Mesenchymal stem cell (in vitro differentiated cells and primary cell): ENCODE data around the gene OR2A7.
"Not testable (repeated sequence)": the region's sequence is repeated elsewhere in the genome, so short reads cannot be mapped to it uniquely, and the experiment has no call there.

Experiments used
- DNase-seq: peaks from one replicate; pipeline ENCODE4 v3.0.0-alpha.2; 2013
- H2AFZ ChIP-seq: one replicate; pipeline ENCODE4 v1.6.1; 2013; ENCODE audit warnings: low read depth, mild to moderate bottlenecking, control low read depth, inconsistent platforms, low read length, moderate library complexity
- H2AK5ac ChIP-seq: 2 replicates; pipeline ENCODE4 v1.6.1; 2013; ENCODE audit warnings: low read length, moderate library complexity, mild to moderate bottlenecking, inconsistent platforms; ENCODE audit not compliant: severe bottlenecking
- H2BK120ac ChIP-seq: one replicate; pipeline ENCODE4 v1.6.1; 2013; ENCODE audit warnings: low read depth, mild to moderate bottlenecking, inconsistent platforms, low read length, moderate library complexity
- H2BK12ac ChIP-seq, 2 experiments: one replicate each; pipeline ENCODE4 v1.6.1; 2013; ENCODE audit warnings: inconsistent platforms in 2 of 2, low read length in 2 of 2, mild to moderate bottlenecking in 2 of 2, moderate library complexity in 2 of 2, control low read depth in 1 of 2
- H2BK15ac ChIP-seq: one replicate; pipeline ENCODE4 v1.6.1; 2013; ENCODE audit warnings: mild to moderate bottlenecking, low read depth, inconsistent platforms; ENCODE audit not compliant: poor library complexity, severe bottlenecking
- H2BK5ac ChIP-seq: 2 replicates; pipeline ENCODE4 v1.6.1; 2013; ENCODE audit warnings: low read depth, mild to moderate bottlenecking, low read length, control low read depth, inconsistent platforms; ENCODE audit not compliant: poor library complexity, severe bottlenecking
- H3K14ac ChIP-seq, 2 experiments: one replicate each; pipeline ENCODE4 v1.6.1; 2013; ENCODE audit warnings: inconsistent platforms in 2 of 2, low read length in 2 of 2, control low read depth in 1 of 2, mild to moderate bottlenecking in 1 of 2, moderate library complexity in 1 of 2
- H3K18ac ChIP-seq, 2 experiments: one replicate each; pipeline ENCODE4 v1.6.1; 2013; ENCODE audit warnings: inconsistent platforms in 2 of 2, low read length in 2 of 2, control low read depth in 1 of 2, low read depth in 1 of 2, mild to moderate bottlenecking in 1 of 2
- H3K23ac ChIP-seq, 2 experiments: one replicate each; pipeline ENCODE4 v1.6.1; 2013; ENCODE audit warnings: inconsistent platforms in 2 of 2, low read length in 2 of 2, mild to moderate bottlenecking in 2 of 2, moderate library complexity in 2 of 2, control low read depth in 1 of 2
- H3K27ac ChIP-seq: 2 replicates; pipeline ENCODE4 v1.5.1; 2013; ENCODE audit warnings: mild to moderate bottlenecking, moderate library complexity, low read length, control low read depth, inconsistent platforms; ENCODE audit not compliant: poor library complexity, severe bottlenecking
- H3K27me3 ChIP-seq, 2 experiments: 2 replicates each; pipeline versions ENCODE4 v1.6.1 to v1.7.0; 2013; ENCODE audit warnings: low read length in 2 of 2, mild to moderate bottlenecking in 2 of 2, moderate library complexity in 2 of 2, control low read depth in 1 of 2, inconsistent platforms in 1 of 2; ENCODE audit not compliant: control insufficient read depth in 1 of 2, insufficient read depth in 1 of 2
- H3K36me3 ChIP-seq, 2 experiments: 2 replicates each; pipeline versions ENCODE4 v1.6.1 to v1.7.0; 2013; ENCODE audit warnings: low read length in 2 of 2, control low read depth in 1 of 2, inconsistent platforms in 1 of 2, low read depth in 1 of 2, mild to moderate bottlenecking in 1 of 2; ENCODE audit not compliant: insufficient read depth in 2 of 2, control insufficient read depth in 1 of 2
- H3K4ac ChIP-seq, 2 experiments: one replicate each; pipeline ENCODE4 v1.6.1; 2013; ENCODE audit warnings: inconsistent platforms in 2 of 2, low read length in 2 of 2, mild to moderate bottlenecking in 2 of 2, moderate library complexity in 2 of 2, control low read depth in 1 of 2, low read depth in 1 of 2
- H3K4me1 ChIP-seq: 2 replicates; pipeline ENCODE4 v1.6.1; 2013; ENCODE audit warnings: low read depth, low read length, control low read depth; ENCODE audit not compliant: control insufficient read depth, insufficient read depth
- H3K4me2 ChIP-seq: 2 replicates; pipeline ENCODE4 v1.6.1; 2013; ENCODE audit warnings: low read length, mild to moderate bottlenecking, inconsistent platforms; ENCODE audit not compliant: poor library complexity, severe bottlenecking
- H3K4me3 ChIP-seq, 2 experiments: 2 replicates each; pipeline versions ENCODE4 v1.5.1 to v1.7.0; 2013; ENCODE audit warnings: low read length in 2 of 2, mild to moderate bottlenecking in 2 of 2, control low read depth in 1 of 2, low read depth in 1 of 2; ENCODE audit not compliant: insufficient read depth in 1 of 2
- H3K79me1 ChIP-seq: replicated peaks from 2 replicates; pipeline ENCODE4 v1.6.1; 2013; ENCODE audit warnings: mild to moderate bottlenecking, control low read depth, low read length, inconsistent platforms; ENCODE audit not compliant: poor library complexity, severe bottlenecking
- H3K9ac ChIP-seq: 2 replicates; pipeline ENCODE4 v1.7.0; 2013; ENCODE audit warnings: mild to moderate bottlenecking, low read length, moderate library complexity
- H3K9me3 ChIP-seq: 2 replicates; pipeline ENCODE4 v1.7.0; 2013; ENCODE audit warnings: mild to moderate bottlenecking, low read length; ENCODE audit not compliant: control insufficient read depth
- H4K8ac ChIP-seq: one replicate; pipeline ENCODE4 v1.6.1; 2013; ENCODE audit warnings: inconsistent platforms, mild to moderate bottlenecking, low read length, moderate library complexity
- H4K91ac ChIP-seq: one replicate; pipeline ENCODE4 v1.6.1; 2013; ENCODE audit warnings: mild to moderate bottlenecking, low read length, inconsistent platforms
- WGBS: methylation state at CpG from one replicate; pipeline ENCODE4 v1.1.7; 2013; ENCODE audit warnings: mixed read lengths; 5-methylcytosine and 5-hydroxymethylcytosine counted together

OR2A7 gene

DNA sequence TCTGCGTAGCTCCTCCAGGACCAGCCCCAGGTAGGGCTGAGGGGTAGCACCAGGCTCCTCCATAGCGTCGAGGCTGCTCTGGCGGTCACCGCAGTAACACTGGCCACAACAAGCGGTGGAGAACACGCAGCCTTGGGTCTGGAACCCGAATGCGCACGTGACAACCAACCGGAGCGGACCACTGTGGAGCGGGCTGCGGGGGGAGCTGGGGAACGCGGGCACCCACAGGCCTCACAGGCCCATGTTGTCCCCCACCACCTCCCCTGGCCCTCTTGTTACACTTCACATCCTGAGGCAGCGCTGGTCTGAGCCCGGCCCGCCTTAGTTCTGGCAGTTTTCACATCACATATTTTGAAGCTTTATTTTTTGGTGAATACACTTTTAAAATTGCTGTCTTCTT, 4.6 kb upstream of the OR2A7 start, which contains the start of gene CTAGE8:
CTAGE8 (minus strand) TSS at position 101 of the 400 bp plus-strand sequence; CDS start at position 63, 38 bp downstream.
- not testable (repeated sequence) for H3K27me3 ChIP-seq, H3K23ac ChIP-seq, H3K4ac ChIP-seq, H3K4me2 ChIP-seq, H3K4me3 ChIP-seq, H3K4me1 ChIP-seq, H3K9ac ChIP-seq, H3K27ac ChIP-seq, H3K36me3 ChIP-seq, H2AFZ ChIP-seq, H2BK5ac ChIP-seq, H3K79me1 ChIP-seq, H2AK5ac ChIP-seq, DNase-seq, H2BK120ac ChIP-seq, H3K14ac ChIP-seq, H4K91ac ChIP-seq, H3K9me3 ChIP-seq, H3K18ac ChIP-seq, H2BK12ac ChIP-seq, H2BK15ac ChIP-seq, H4K8ac ChIP-seq
- WGBS: no CpG with 5 or more reads among the region's 19 CpGs

DNA sequence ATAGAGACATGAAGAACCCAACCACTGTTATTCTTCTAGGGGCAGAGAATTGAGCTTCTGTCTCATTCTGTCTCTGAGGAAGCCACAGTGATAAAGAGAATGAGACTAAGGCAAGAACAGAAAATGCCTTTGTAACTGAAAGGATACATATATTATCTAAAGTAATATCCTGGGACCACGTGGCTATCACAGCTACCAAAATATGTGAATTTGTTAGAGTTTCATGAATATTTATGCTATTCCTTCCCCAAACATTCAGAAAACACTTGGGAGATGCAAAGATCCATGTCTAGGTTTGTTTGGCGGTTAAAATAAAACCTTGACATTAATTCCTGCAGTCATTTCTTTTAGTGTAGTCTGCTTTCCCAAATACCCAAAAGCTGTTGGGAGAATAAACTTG, 2.5 kb downstream of the OR2A7 start:
- H4K91ac ChIP-seq, H3K4me3 ChIP-seq, H3K36me3 ChIP-seq, H3K4me1 ChIP-seq, H2BK120ac ChIP-seq, H4K8ac ChIP-seq, DNase-seq, H3K14ac ChIP-seq, H2BK15ac ChIP-seq, H3K23ac ChIP-seq, H2AK5ac ChIP-seq, H3K27ac ChIP-seq, H2BK12ac ChIP-seq, H3K79me1 ChIP-seq, H3K18ac ChIP-seq, H2BK5ac ChIP-seq, H3K9ac ChIP-seq, H3K27me3 ChIP-seq, H3K4me2 ChIP-seq, H3K9me3 ChIP-seq, H3K4ac ChIP-seq, H2AFZ ChIP-seq: not testable (repeated sequence)
- no CpG with 5 or more reads among the region's 2 CpGs for WGBS

DNA sequence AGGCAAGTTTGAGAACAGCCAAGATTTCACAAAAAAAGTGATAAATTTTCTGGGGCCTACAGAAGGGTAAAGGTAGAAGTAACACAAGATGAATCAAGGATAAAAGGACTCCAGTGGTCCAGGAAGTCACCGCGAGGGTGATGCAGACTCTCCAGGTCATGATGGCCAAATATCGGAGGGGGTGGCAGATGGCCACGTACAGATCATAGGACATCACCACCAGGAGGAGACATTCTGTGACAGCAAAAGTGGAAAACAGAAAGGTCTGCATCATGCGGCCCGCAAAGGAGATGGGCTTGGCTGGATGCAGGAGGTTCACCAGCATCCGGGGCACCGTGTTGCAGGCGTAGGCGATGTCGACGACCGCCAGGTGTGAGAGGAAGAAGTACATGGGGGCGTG, 5.5 kb downstream of the OR2A7 start:
- H3K23ac ChIP-seq, H2BK120ac ChIP-seq, H3K18ac ChIP-seq, H3K9ac ChIP-seq, H3K27ac ChIP-seq, H3K4me1 ChIP-seq, H3K4me3 ChIP-seq, H4K8ac ChIP-seq, H2BK12ac ChIP-seq, H3K4ac ChIP-seq, H3K14ac ChIP-seq, DNase-seq, H3K9me3 ChIP-seq, H3K27me3 ChIP-seq, H2AFZ ChIP-seq, H4K91ac ChIP-seq, H2AK5ac ChIP-seq, H2BK15ac ChIP-seq, H3K79me1 ChIP-seq, H3K36me3 ChIP-seq, H2BK5ac ChIP-seq, H3K4me2 ChIP-seq: not testable (repeated sequence)
- WGBS: no CpG with 5 or more reads among the region's 14 CpGs

DNA sequence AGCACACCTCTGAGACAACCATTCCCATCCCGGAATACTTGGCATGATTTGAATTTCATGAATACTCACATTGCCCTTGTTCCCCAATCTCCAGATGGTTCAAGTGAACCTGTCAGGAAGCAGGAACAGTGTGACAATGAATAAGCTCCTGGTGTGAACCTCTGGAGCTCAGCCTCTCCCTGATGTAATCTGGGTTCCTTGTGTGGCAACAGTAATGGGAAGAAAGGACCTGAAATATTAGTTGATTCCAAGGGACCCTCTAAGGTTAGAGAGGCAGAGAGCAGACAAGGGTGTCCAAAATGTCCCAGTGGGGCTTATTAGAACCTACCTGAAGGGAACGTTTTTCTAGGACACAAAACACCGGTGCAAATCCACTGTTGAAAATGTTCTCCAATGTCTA, 8.5 kb downstream of the OR2A7 start:
- 75% methylated on average over 1 of the region's 3 CpGs for WGBS
- no peak overlapping the region for H2BK15ac ChIP-seq

More for the DNA sequence above, 8.5 kb downstream of the OR2A7 start:
- no peak overlapping the region for H3K18ac ChIP-seq
- H2AK5ac ChIP-seq: no peak overlapping the region
- no peak overlapping the region for H3K14ac ChIP-seq
- H3K4me3 ChIP-seq: no peak overlapping the region
- H3K4me1 ChIP-seq: no peaks in the 10 kb centered on the region
- H3K27ac ChIP-seq: no peak overlapping the region
- H2BK120ac ChIP-seq: no peak overlapping the region
- no peak overlapping the region for H2AFZ ChIP-seq
- no peak overlapping the region for H2BK5ac ChIP-seq
- H4K91ac ChIP-seq: no peak overlapping the region
- no peaks in the 10 kb centered on the region for H3K9me3 ChIP-seq
- no peak overlapping the region for H3K23ac ChIP-seq
- no peak overlapping the region for H3K4ac ChIP-seq
- no peak overlapping the region for H3K4me2 ChIP-seq
- H3K9ac ChIP-seq: peak overlapping the region; percentile 27
- DNase-seq: peak; percentile 9
- H2BK12ac ChIP-seq: no peak overlapping the region
- H3K79me1 ChIP-seq: no peaks in the 10 kb centered on the region
- H4K8ac ChIP-seq: no peak overlapping the region
- no peaks in the 10 kb centered on the region for H3K36me3 ChIP-seq
- H3K27me3 ChIP-seq: no peaks in the 10 kb centered on the region
